ENCODE measurements around the gene CCDC102A. TPM values are rescaled to one million over a fixed set of nuclear protein-coding genes. Genes with fewer than 3 reads are reported as not detected.

Gene CCDC102A
- total RNA-seq, 1 experiment from 2014 or later, result 4.1 TPM

DNA sequence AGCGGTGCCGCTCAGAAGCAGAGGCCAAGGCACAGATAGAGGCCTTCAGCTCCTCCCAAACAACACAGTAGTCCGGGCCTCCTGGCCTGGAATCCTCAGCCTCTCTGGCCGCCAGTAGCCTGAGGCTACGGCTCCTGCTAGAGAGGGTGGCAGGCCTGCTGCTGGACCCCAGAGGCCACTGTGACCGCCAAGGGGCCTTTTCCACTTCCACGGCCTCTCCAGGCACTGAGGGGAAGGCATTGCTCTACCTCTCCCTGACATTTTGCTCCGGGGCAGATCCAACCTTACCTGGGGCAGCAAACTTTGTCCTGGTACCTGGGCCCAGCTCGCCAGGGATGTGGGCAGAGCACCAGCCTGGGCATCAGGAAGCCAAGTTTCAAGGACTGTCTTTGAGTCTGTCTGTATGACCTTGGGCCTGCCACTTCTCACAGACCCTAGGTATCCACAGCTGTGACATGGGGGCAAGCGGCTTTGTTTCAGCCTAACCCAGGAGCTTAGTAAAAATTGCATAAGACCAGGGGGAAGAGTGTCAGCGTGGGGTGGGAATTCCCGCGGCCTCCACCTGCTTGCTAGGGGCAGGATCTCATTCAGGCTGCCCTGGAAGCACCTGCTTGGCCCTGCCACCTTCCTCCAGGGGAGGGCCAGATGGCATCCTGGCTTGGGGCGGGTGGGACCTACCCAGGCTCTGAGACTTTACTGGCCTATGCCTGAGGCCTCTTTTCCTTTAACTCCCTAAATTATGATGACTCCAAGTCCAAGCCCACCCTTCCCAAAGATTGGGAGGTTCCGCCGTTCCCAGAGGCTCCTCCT lies 39.3 kb upstream of the CCDC102A start:
- POLR2A ChIA-PET, result interaction anchor here (0.6 to 1.4 kb wide), 2 partner anchors 68 to 74 kb away, joined by 3 to 4 read pairs; no protein-coding TSS in a partner anchor
- TF ChIP-seq, protein P1, sequence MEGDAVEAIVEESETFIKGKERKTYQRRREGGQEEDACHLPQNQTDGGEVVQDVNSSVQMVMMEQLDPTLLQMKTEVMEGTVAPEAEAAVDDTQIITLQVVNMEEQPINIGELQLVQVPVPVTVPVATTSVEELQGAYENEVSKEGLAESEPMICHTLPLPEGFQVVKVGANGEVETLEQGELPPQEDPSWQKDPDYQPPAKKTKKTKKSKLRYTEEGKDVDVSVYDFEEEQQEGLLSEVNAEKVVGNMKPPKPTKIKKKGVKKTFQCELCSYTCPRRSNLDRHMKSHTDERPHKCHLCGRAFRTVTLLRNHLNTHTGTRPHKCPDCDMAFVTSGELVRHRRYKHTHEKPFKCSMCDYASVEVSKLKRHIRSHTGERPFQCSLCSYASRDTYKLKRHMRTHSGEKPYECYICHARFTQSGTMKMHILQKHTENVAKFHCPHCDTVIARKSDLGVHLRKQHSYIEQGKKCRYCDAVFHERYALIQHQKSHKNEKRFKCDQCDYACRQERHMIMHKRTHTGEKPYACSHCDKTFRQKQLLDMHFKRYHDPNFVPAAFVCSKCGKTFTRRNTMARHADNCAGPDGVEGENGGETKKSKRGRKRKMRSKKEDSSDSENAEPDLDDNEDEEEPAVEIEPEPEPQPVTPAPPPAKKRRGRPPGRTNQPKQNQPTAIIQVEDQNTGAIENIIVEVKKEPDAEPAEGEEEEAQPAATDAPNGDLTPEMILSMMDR (IDR thresholded peaks at IDR 0.05; ENCODE audit: unreplicated experiment), result no peak
- no peak overlapping the region for H3K4me3 Mint-ChIP-seq (ENCODE audit: unreplicated experiment)

DNA sequence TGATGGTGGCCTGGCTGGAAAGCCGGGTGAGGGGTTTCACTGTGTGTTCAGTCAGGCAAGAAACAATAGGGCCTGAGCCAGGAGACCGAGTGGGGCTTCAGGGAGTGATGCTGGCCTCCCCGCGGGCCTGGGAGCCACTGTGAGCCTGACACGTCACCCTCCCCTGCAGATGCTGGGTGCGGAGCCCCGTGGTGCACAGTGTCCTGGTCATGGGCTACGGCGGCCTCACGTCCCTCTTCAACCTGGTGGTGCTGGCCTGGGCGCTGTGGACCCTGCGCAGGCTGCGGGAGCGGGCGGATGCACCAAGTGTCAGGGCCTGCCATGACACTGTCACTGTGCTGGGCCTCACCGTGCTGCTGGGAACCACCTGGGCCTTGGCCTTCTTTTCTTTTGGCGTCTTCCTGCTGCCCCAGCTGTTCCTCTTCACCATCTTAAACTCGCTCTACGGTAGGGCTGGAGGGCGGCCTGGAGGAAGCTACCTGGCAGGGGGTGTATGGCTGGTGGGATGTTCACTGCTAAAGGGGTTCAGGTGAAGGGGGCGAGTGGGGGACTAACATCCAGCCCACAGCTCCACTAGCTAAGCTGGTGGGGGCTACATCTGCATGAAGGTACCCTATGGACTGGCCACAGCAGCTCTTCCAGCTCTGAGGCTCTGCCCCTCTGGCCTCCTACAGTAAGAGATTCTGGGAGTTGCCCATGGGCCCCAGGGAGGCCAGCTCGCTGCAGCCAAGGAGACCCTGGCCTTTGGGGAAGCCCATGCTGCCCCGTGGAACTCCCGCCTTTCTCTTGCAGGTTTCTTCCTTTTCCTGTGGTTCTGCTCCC lies 38.5 kb upstream of the CCDC102A start:
- Mint-ChIP-seq H3K4me1 (ENCODE audit: insufficient read depth, unreplicated experiment) (no peaks in the 10 kb centered on the region), H3K27me3 (ENCODE audit: insufficient read depth, unreplicated experiment) (peaks cover 22% of the 10 kb centered on the region), H3K27ac (ENCODE audit: low read depth, unreplicated experiment) (no peak overlapping the region), H3K36me3 (ENCODE audit: insufficient read depth, unreplicated experiment) (no peaks in the 10 kb centered on the region), H3K4me3 (ENCODE audit: unreplicated experiment) (no peak overlapping the region), H3K9me3 (ENCODE audit: unreplicated experiment) (peaks cover 4% of the 10 kb centered on the region)
- ChIA-PET CTCF (interaction anchor here (0.6 to 3.8 kb wide), 23 partner anchors 11 to 741 kb away, joined by 3 to 56 read pairs (median 4); partner anchors contain the start of gene MMP15), POLR2A (interaction anchor here (0.6 kb wide), 1 partner anchor 68 kb away, joined by 3 read pairs; no protein-coding TSS in a partner anchor)
- TF ChIP-seq, protein P1 (IDR thresholded peaks at IDR 0.05; ENCODE audit: unreplicated experiment), result no peak
- no peak for DNase-seq (ENCODE audit: unreplicated experiment)
- no TSS peak for BruUV-seq (replicated peaks)
- intact Hi-C loops (cut with micrococcal nuclease), result no loop called here

More for the DNA sequence above, 39.3 kb upstream of the CCDC102A start:
- H3K27me3 Mint-ChIP-seq (ENCODE audit: insufficient read depth, unreplicated experiment), result peaks cover 23% of the 10 kb centered on the region
- no peaks in the 10 kb centered on the region for H3K4me1 Mint-ChIP-seq (ENCODE audit: insufficient read depth, unreplicated experiment)
- CTCF ChIA-PET, result interaction anchor here (0.6 to 3.8 kb wide), 53 partner anchors 8 to 740 kb away, joined by 3 to 56 read pairs (median 4); no protein-coding TSS in a partner anchor
- BruUV-seq (replicated peaks), result no TSS peak
- H3K36me3 Mint-ChIP-seq (ENCODE audit: insufficient read depth, unreplicated experiment), result no peaks in the 10 kb centered on the region
- intact Hi-C loops (cut with micrococcal nuclease), result loop anchor here (1.0 kb wide), 6 partner anchors 74 to 430 kb away; partner anchors contain the start of gene KATNB1
- H3K9me3 Mint-ChIP-seq (ENCODE audit: unreplicated experiment), result no peaks in the 10 kb centered on the region
- no peak for DNase-seq (ENCODE audit: unreplicated experiment)
- H3K27ac Mint-ChIP-seq (ENCODE audit: low read depth, unreplicated experiment), result no peak overlapping the region

DNA sequence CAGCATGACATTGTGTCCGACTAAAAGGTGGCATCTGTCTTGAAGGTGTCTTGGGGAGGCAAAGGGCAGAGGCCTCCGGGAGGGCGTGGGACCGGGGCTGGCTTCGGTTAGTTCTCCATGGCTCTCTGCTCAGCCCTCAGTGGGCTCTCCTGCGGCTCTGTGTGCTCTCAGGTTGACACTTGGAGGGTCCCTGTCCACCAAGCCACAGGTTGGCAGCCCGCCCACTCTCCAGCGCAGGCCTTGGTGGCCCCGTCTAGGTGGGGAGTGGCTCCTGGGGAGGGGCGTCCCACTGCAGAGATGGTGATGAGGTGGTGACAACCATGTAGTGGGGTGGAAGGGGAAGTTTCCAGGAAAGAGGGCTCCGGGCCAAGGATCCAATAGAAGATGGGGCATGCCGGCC lies 37.7 kb upstream of the CCDC102A start:
- no peak for DNase-seq (ENCODE audit: unreplicated experiment)
- Mint-ChIP-seq H3K36me3 (ENCODE audit: insufficient read depth, unreplicated experiment) (no peaks in the 10 kb centered on the region), H3K27me3 (ENCODE audit: insufficient read depth, unreplicated experiment) (peaks cover 22% of the 10 kb centered on the region), H3K9me3 (ENCODE audit: unreplicated experiment) (peaks cover 11% of the 10 kb centered on the region), H3K27ac (ENCODE audit: low read depth, unreplicated experiment) (no peak overlapping the region), H3K4me1 (ENCODE audit: insufficient read depth, unreplicated experiment) (no peaks in the 10 kb centered on the region), H3K4me3 (ENCODE audit: unreplicated experiment) (no peak overlapping the region)
- no TSS peak for BruUV-seq (replicated peaks)
- intact Hi-C loops (cut with micrococcal nuclease), result no loop called here
- POLR2A ChIA-PET, result no interaction called here
- TF ChIP-seq, protein P1 (IDR thresholded peaks at IDR 0.05; ENCODE audit: unreplicated experiment), result no peak
- CTCF ChIA-PET, result interaction anchor here (2.3 kb wide), 1 partner anchor 75 kb away, joined by 12 read pairs; no protein-coding TSS in a partner anchor
